HepG2 (cell line): ENCODE results near the gene TSGA10. TPM values are rescaled to one million over a fixed set of nuclear protein-coding genes. Genes with fewer than 3 reads are reported as not detected.

Experiments
- ATAC-seq: fragments of 200-7000 bp; cut with Tn5 transposase; 3 replicates; pipeline ENCODE4 v1.9.1; 2020; ENCODE audit warnings: mild to moderate bottlenecking, moderate library complexity
- BruUV-seq: library from RNA; stranded (reverse); fragments of 400-500 nt; replicated peaks from 2 replicates; lab custom pipeline; 2021; lab: Mats Ljungman, UMichigan
- CTCF ChIA-PET: fragments of 300-600 bp; formaldehyde crosslinking; extraction: SDS; loops from one replicate; lab custom pipeline; 2021; ENCODE audit warnings: low total read pairs, inconsistent platforms, low intra/inter-chr PET ratio; lab: Yijun Ruan, JAX
- POLR2A ChIA-PET: fragments of 350-600 bp; sonication (Branson Sonifier 250); formaldehyde crosslinking; loops from one replicate; lab custom pipeline; 2020; ENCODE audit warnings: antibody characterized with exemption, inconsistent platforms; lab: Yijun Ruan, JAX
- DNase-seq: peaks from one replicate; pipeline ENCODE4 v3.0.0-alpha.2; 2015; ENCODE audit warnings: low spot score
- FAIRE-seq: peaks from 3 replicates; lab custom pipeline; 2011; peaks lifted over from hg19 to GRCh38; lab: Jason Lieb, UNC
- H2AFZ ChIP-seq: one replicate; pipeline ENCODE4 v1.6.1; 2011; ENCODE audit warnings: low read length, inconsistent platforms
- H3K27ac ChIP-seq: fragments of 300-600 bp; 3 replicates; pipeline ENCODE4 v1.8.0; 2011; ENCODE audit warnings: mixed run types, mild to moderate bottlenecking, mixed read lengths, low read length, inconsistent platforms; ENCODE audit not compliant: insufficient read depth; ENCODE audit errors: extremely low read length
- H3K27me3 ChIP-seq, 2 experiments: fragments of 200-600 bp in 1 of 2; 2 replicates in 1 of 2; 3 replicates in 1 of 2; pipeline versions ENCODE4 v1.6.0 to v1.8.0; 2011; ENCODE audit warnings: low read length in 2 of 2, mild to moderate bottlenecking in 2 of 2, moderate library complexity in 2 of 2, inconsistent platforms in 1 of 2; ENCODE audit not compliant: insufficient read depth in 2 of 2, control insufficient read depth in 1 of 2
- H3K36me3 ChIP-seq, 2 experiments: fragments of 200-600 bp in 1 of 2; replicated peaks in 1 of 2; 2 replicates in 1 of 2; 3 replicates in 1 of 2; pipeline versions ENCODE4 v1.5.1 to v1.8.0; 2011; ENCODE audit warnings: low read length in 2 of 2, inconsistent platforms in 1 of 2; ENCODE audit not compliant: insufficient read depth in 2 of 2, control insufficient read depth in 1 of 2
- H3K4me1 ChIP-seq: 2 replicates; pipeline ENCODE4 v1.5.1; 2012; ENCODE audit warnings: low read length, inconsistent platforms; ENCODE audit not compliant: insufficient read depth
- H3K4me2 ChIP-seq: 2 replicates; pipeline ENCODE4 v1.6.0; 2011; ENCODE audit warnings: low read depth, low read length, inconsistent platforms
- H3K4me3 ChIP-seq, 3 experiments: fragments of 200-600 bp in 1 of 3; sonication (generic), shearing (Covaris generic) in 1 of 3; replicated peaks in 1 of 3; 2 replicates each; pipeline ENCODE4 v1.5.1; 2011 to 2016; ENCODE audit warnings: low read length in 3 of 3, inconsistent platforms in 2 of 3, low read depth in 2 of 3, mild to moderate bottlenecking in 2 of 3, control low read depth in 1 of 3, mixed read lengths in 1 of 3; ENCODE audit not compliant: insufficient read depth in 1 of 3
- H3K79me2 ChIP-seq: one replicate; pipeline ENCODE4 v1.6.1; 2011; ENCODE audit warnings: low read length, inconsistent platforms; ENCODE audit not compliant: insufficient read depth
- H3K9ac ChIP-seq: 2 replicates; pipeline ENCODE4 v1.6.0; 2011; ENCODE audit warnings: mild to moderate bottlenecking, low read depth, low read length, inconsistent platforms; ENCODE audit not compliant: insufficient read depth
- H3K9me3 ChIP-seq: 2 replicates; pipeline ENCODE4 v1.5.1; 2012; ENCODE audit warnings: mild to moderate bottlenecking, low read length
- H4K20me1 ChIP-seq: 2 replicates; pipeline ENCODE4 v1.6.0; 2011; ENCODE audit warnings: inconsistent platforms, mild to moderate bottlenecking, low read length, moderate library complexity; ENCODE audit not compliant: insufficient read depth
- FIP1L1 ChIP-seq: fragments of 200-400 bp; formaldehyde crosslinking; IDR thresholded peaks from 2 replicates; pipeline ENCODE4 v1.6.1; 2018; ENCODE audit warnings: low read depth, mild to moderate bottlenecking, low read length, moderate library complexity, borderline replicate concordance; ENCODE audit not compliant: insufficient read depth
- LCORL ChIP-seq, 2 experiments: fragments of 450-650 bp in 1 of 2; sonication (generic) in 1 of 2; formaldehyde crosslinking in 1 of 2; IDR thresholded peaks; 2 replicates each; pipeline versions ENCODE4 v1.5.0 to v1.6.1; 2017 to 2020; ENCODE audit warnings: antibody characterized with exemption in 1 of 2, missing genetic modification reagents in 1 of 2
- SMARCE1 ChIP-seq: fragments of 450-650 bp; IDR thresholded peaks from 2 replicates; pipeline ENCODE4 v1.6.1; 2017; ENCODE audit warnings: borderline replicate concordance
- SP2 ChIP-seq: sonication (generic); formaldehyde crosslinking; IDR thresholded peaks from 2 replicates; pipeline ENCODE4 v1.5.1; 2020; ENCODE audit warnings: mild to moderate bottlenecking, missing genetic modification reagents
- TMF1 ChIP-seq: sonication (generic); formaldehyde crosslinking; IDR thresholded peaks from 2 replicates; pipeline ENCODE4 v1.8.1; 2022; ENCODE audit warnings: low read depth, missing genetic modification reagents
- ZFP62 ChIP-seq: sonication (generic); formaldehyde crosslinking; IDR thresholded peaks from 2 replicates; pipeline ENCODE4 v1.4.0; 2020; ENCODE audit warnings: missing genetic modification reagents
- ZNF337 ChIP-seq: sonication (generic); formaldehyde crosslinking; IDR thresholded peaks from 2 replicates; pipeline ENCODE4 v1.5.1; 2020; ENCODE audit warnings: missing genetic modification reagents, low read depth, mild to moderate bottlenecking, borderline replicate concordance
- ZNF546 ChIP-seq: sonication (generic); formaldehyde crosslinking; conservative IDR thresholded peaks from 2 replicates; pipeline ENCODE4 v1.8.1; 2023; ENCODE audit warnings: mild to moderate bottlenecking, missing genetic modification reagents
- ZNF574 ChIP-seq: sonication (generic); formaldehyde crosslinking; IDR thresholded peaks from 2 replicates; pipeline ENCODE4 v1.4.0; 2020; ENCODE audit warnings: missing genetic modification reagents
- ZNF616 ChIP-seq: sonication (generic); formaldehyde crosslinking; IDR thresholded peaks from 2 replicates; pipeline ENCODE4 v1.5.0; 2020; ENCODE audit warnings: low read depth, mild to moderate bottlenecking, missing genetic modification reagents
- WGBS: methylation state at CpG from one replicate; pipeline ENCODE4 v1.1.6; 2017; ENCODE audit warnings: low lambda C conversion rate; 5-methylcytosine and 5-hydroxymethylcytosine counted together
- in situ Hi-C: cut with HindIII; loops from 2 replicates; pipeline ENCODE4 v1.10.0; 2017; ENCODE audit warnings: low pct_unique_long_range_greater_than_20kb; ENCODE audit not compliant: extremely low pct_ligation_motif_present
- intact Hi-C: fragments of 100-400 bp; cut with micrococcal nuclease; formaldehyde crosslinking; loops from one replicate; pipeline ENCODE4 v1.10.0; 2022; ENCODE audit not compliant: unreplicated experiment
- polyA plus RNA-seq, 8 experiments: library from polyadenylated mRNA; depleted of rRNA in 3 of 8; stranded (reverse) in 7 of 8; unstranded in 1 of 8; fragments of >200 nt; fragmentation: Illumina TruSeq in 4 of 8; extraction: Trizol in 4 of 8; gene quantifications; 2 replicates each; pipeline versions ENCODE4 v1.2.1 to v1.2.3, GENCODE V29; 2011 to 2016; ENCODE audit warnings: low read depth in 4 of 8, missing spikeins in 1 of 8, mixed read lengths in 1 of 8; ENCODE audit not compliant: insufficient read depth in 1 of 8
- total RNA-seq, 5 experiments: library from RNA; depleted of rRNA; stranded (reverse); fragments of >200 nt; fragmentation: Illumina TruSeq; extraction: Trizol; gene quantifications; 2 replicates each; pipeline ENCODE4 v1.2.3, GENCODE V29; 2016; ENCODE audit warnings: low read depth in 1 of 5
- TF ChIP-seq, protein P1 (sequence below): sonication (generic); formaldehyde crosslinking; IDR thresholded peaks from 2 replicates; pipeline ENCODE4 v1.4.0; 2020; ENCODE audit warnings: missing genetic modification reagents
- TF ChIP-seq, protein P2 (sequence below): sonication (generic); formaldehyde crosslinking; IDR thresholded peaks from 2 replicates; pipeline ENCODE4 v1.4.0; 2020; ENCODE audit warnings: low read depth, missing genetic modification reagents

TSGA10 gene
- total and polyA plus RNA-seq, 2 of the 13 experiments (the other 11 are each of a cell fraction or from before 2014, with no cell fraction given): 4.7 to 13.1 TPM

DNA sequence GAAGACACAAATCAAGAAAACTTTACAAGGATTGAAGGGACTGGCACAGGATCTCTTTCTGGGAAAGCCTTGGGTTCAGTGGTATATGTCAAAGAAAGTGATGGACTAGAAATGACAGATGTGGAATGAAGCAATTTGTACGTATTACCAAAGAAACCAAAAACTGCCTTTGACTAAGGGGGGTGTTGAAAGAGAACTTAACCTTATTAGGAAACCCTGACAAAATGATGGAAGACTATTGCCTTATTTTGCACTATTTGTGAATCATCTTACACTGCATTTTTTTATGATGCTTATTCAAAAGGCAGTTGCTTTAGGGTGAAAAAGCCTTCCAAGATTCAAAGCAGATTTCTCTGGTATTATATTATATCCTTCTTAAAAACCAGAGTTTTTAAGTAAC, 4.0 kb downstream of the TSGA10 start (continued):
- TF ChIP-seq, protein P1, sequence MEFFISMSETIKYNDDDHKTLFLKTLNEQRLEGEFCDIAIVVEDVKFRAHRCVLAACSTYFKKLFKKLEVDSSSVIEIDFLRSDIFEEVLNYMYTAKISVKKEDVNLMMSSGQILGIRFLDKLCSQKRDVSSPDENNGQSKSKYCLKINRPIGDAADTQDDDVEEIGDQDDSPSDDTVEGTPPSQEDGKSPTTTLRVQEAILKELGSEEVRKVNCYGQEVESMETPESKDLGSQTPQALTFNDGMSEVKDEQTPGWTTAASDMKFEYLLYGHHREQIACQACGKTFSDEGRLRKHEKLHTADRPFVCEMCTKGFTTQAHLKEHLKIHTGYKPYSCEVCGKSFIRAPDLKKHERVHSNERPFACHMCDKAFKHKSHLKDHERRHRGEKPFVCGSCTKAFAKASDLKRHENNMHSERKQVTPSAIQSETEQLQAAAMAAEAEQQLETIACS: no peak

DNA sequence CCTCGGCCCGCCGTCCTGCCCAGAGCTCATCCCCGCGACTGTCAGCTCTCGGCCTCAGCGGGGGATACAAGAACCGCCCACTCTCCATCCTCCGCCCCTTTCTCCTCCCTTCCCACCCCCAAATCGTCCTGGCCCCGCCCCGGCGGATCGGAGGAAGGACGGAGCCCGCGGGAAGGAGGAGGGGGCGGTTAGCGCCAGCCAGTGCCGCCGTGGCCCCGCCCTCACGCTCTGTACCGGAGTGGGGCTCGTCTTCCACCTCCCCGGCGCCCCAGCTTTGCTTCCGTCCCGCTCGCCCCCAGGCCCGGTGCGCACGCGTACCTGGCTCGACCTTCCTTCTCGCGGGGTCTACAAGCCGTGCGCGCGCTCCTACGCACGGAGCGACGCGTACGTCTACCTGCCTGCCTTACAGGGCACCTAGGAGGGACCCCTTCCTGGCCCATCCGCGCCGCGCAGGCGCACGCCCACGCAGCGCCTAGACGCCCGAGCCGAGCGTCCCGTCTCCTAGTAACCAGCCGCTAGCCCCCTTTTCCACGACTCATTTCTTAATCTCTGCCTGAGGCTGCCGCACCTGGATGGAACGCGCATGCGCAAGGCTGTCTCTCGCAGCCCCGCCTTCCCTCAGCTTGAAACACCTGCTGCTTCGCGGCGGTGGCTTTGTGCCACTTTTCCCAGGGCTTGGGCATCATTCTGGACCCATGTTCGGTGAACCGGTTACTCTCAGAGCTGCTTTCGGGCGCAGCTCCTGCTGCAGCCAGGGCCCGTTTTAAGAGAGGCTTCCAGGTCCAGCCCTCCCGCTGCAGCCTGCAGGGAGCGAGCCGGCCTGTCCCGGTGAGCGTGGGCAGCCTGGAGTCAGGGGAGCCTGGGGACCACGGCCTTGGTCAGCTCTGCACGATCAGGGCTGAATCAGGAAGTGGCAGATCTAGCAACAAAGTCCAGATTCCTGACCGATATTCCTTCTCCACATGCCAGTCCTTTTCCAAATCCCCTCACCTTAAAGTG, 13.3 kb downstream of the TSGA10 start, which contains the start of gene C2orf15:
Gene C2orf15, plus strand, starts transcription at position 598 of the 999 bp plus-strand sequence. CDS start 8,852 bp downstream, outside the sequence.
- CTCF ChIA-PET: no interaction called here
- no peaks in the 10 kb centered on the region for H4K20me1 ChIP-seq
- H3K36me3 ChIP-seq: no peaks in the 10 kb centered on the region
- H3K4me1 ChIP-seq: peaks cover 28% of the 10 kb centered on the region
- H3K4me2 ChIP-seq: peak within 1 kb of the TSS; percentile 95
- peak within 1 kb of the TSS; percentile 74 for H3K27ac ChIP-seq
- intact Hi-C loops: loop anchor here (1.0 to 5.0 kb wide), 4 partner anchors 13 to 351 kb away; partner anchors contain the start of genes EIF5B, LIPT1, REV1 and TSGA10
- H3K9me3 ChIP-seq: no peaks in the 10 kb centered on the region
- peak within 1 kb of the TSS; percentile 89 for H2AFZ ChIP-seq
- POLR2A ChIA-PET: interaction anchor here (0.8 to 3.0 kb wide), 16 partner anchors 13 to 1477 kb away, joined by 3 to 140 read pairs (median 4); partner anchors contain the start of genes COA5, EIF5B, LIPT1 and MGAT4A
- no peaks in the 10 kb centered on the region for H3K27me3 ChIP-seq
- ATAC-seq (peak; percentile 93), DNase-seq (peak; percentile 94), FAIRE-seq (no peak)
- no TSS peak for BruUV-seq
- peak within 1 kb of the TSS; percentile 76 for H3K9ac ChIP-seq
- peaks cover 9% of the 10 kb centered on the region for H3K79me2 ChIP-seq
- H3K4me3 ChIP-seq: peak within 1 kb of the TSS; percentile 75 to 92 (median 85)
- in situ Hi-C loops: no loop called here
- 3% methylated on average over 62 of the region's 84 CpGs for WGBS
- no peak for TF ChIP-seq SP2 (CRISPR knock-in tag)
- peak; percentile 83; the same call in 1 of the 2 replicates for TF ChIP-seq ZNF337
- TF ChIP-seq, protein P2, sequence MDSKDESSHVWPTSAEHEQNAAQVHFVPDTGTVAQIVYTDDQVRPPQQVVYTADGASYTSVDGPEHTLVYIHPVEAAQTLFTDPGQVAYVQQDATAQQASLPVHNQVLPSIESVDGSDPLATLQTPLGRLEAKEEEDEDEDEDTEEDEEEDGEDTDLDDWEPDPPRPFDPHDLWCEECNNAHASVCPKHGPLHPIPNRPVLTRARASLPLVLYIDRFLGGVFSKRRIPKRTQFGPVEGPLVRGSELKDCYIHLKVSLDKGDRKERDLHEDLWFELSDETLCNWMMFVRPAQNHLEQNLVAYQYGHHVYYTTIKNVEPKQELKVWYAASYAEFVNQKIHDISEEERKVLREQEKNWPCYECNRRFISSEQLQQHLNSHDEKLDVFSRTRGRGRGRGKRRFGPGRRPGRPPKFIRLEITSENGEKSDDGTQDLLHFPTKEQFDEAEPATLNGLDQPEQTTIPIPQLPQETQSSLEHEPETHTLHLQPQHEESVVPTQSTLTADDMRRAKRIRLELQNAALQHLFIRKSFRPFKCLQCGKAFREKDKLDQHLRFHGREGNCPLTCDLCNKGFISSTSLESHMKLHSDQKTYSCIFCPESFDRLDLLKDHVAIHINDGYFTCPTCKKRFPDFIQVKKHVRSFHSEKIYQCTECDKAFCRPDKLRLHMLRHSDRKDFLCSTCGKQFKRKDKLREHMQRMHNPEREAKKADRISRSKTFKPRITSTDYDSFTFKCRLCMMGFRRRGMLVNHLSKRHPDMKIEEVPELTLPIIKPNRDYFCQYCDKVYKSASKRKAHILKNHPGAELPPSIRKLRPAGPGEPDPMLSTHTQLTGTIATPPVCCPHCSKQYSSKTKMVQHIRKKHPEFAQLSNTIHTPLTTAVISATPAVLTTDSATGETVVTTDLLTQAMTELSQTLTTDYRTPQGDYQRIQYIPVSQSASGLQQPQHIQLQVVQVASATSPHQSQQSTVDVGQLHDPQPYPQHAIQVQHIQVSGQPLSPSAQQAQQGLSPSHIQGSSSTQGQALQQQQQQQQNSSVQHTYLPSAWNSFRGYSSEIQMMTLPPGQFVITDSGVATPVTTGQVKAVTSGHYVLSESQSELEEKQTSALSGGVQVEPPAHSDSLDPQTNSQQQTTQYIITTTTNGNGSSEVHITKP (CRISPR knock-in tag): peak; percentile 41; the same call in 1 of the 2 replicates
- no peak for TF ChIP-seq SMARCE1
- no peak for TF ChIP-seq ZFP62 (CRISPR knock-in tag)
- TF ChIP-seq ZNF616 (CRISPR knock-in tag): peak; percentile 52; the same call in 1 of the 2 replicates
- TF ChIP-seq FIP1L1: peak; percentile 61; the same call in 1 of the 2 replicates
- TF ChIP-seq LCORL (IDR thresholded peaks at IDR 0.05): no peak
- TF ChIP-seq LCORL (CRISPR knock-in tag; IDR thresholded peaks at IDR 0.05): peak; percentile 80
- TF ChIP-seq ZNF546: no peak
- peak; percentile 84 for TF ChIP-seq ZNF574 (CRISPR knock-in tag)
- peak; percentile 43 for TF ChIP-seq TMF1 (CRISPR knock-in tag)
